HG02943 (cell line): ENCODE data around the gene GP1BB.
"Not testable (repeated sequence)": the region's sequence is repeated elsewhere in the genome, so short reads cannot be mapped to it uniquely, and the experiment has no call there.

Experiments used
- ATAC-seq: cut with Tn5 transposase; IDR thresholded peaks from one replicate; pipeline ENCODE4 v1.9.1; 2021; ENCODE audit warnings: mild to moderate bottlenecking, low read depth, moderate library complexity; ENCODE audit not compliant: unreplicated experiment

Gene GP1BB

DNA sequence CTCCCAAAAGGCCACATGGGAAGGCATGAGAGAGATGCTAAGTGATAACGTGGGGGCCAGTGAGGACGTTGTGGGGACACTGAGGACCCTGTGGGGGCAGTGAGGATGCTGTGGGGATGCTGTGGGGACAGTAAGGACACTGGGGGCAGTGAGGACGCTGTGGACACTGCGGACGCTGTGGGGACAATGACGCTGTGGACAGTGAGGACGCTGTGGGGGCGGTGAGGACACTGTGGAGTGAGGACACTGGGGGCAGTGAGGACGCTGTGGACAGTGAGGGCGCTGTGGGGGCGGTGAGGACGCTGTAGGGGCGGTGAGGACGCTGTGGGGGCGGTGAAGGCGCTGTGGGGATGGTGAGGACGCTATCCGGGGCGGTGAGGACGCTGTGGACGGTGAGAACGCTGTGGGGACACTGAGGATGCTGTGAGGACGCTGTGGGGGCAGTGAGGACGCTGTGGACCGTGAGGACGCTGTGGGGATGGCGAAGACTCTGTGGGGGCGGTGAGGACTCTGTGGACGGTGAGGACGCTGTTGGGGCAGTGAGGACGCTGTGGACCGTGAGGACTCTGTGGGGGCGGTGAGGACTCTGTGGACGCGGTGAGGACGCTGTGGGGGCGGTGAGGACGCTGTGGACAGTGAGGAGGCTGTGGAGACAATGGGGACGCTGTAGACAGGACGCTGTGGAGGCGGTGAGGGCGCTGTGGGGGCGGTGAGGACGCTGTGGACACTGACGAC, 1.8 kb downstream of the GP1BB start:
- no peak for ATAC-seq

DNA sequence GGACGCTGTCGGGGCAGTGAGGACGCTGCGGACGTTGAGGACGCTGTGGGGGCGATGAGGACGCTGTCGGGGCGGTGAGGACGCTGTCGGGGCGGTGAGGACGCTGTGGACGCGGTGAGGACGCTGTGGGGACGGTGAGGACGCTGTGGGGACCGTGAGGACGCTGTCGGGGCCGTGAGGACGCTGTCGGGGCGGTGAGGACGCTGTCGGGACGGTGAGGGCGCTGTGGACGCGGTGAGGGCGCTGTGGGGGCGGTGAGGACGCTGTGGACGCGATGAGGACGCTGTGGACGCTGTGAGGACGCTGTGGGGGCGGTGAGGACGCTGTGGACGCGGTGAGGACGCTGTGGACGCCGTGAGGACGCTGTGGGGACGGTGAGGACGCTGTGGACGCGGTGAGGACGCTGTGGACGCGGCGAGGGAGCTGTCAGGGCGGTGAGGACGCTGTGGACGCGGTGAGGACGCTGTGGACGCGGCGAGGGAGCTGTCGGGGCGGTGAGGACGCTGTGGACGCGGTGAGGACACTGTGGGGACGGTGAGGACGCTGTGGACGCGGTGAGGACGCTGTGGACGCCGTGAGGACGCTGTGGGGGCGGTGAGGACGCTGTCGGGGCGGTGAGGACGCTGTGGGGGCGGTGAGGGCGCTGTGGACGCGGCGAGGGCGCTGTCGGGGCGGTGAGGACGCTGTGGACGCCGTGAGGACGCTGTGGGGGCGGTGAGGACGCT, 2.9 kb downstream of the GP1BB start:
- ATAC-seq = not testable (repeated sequence)

DNA sequence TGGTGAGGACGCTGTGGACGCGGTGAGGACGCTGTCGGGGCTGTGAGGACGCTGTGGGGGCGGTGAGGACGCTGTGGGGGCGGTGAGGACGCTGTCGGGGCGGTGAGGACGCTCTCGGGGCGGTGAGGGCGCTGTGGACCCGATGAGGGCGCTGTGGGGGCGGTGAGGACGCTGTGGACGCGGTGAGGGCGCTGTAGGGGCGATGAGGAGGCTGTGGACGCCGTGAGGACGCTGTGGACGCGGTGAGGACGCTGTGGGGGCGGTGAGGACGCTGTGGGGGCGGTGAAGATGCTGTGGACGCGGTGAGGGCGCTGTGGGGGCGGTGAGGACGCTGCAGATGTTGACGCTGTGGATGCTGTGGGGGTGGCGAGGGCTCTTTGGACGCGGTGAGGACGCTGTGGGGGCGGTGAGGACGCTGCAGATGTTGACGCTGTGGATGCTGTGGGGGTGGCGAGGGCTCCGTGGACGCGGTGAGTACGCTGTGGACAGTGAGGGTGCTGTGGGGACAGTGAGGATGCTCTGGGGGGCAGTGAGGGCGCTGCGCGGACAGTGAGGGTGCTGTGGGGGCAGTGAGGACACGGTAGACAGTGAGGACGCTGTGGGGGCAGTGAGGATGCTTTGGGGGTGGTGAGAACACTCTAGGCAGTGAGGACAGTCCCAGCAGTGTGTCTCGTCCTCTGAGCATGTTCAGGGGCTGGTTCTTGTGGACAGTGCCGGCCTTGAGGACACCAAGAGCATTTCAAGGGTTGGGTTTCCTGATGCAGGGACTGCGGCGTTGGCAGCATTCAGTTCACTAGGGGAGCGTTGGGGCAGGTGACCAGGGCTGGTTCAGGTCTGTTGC, 4.2 kb downstream of the GP1BB start:
- no peak for ATAC-seq

DNA sequence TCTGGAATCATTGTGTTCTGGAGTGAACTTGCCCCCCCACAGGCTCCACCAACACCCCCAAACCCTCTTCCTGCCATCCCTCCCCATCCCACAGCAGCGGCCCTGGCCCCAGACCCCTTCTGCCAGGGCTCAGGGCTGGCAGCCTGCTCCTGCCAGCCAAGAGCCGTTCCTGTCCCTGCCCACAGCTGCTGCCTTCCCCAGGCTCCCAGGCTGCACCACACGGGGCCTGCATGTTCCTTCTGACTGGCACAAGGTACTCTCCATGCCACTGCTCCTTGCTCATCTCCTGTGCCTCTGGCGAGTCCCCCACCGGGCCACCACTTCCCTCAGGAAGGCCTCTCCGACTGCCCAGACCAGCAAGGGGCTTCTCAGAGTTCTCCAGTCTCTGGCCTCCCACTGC, 4.9 kb downstream of the GP1BB start:
- ATAC-seq = no peak

DNA sequence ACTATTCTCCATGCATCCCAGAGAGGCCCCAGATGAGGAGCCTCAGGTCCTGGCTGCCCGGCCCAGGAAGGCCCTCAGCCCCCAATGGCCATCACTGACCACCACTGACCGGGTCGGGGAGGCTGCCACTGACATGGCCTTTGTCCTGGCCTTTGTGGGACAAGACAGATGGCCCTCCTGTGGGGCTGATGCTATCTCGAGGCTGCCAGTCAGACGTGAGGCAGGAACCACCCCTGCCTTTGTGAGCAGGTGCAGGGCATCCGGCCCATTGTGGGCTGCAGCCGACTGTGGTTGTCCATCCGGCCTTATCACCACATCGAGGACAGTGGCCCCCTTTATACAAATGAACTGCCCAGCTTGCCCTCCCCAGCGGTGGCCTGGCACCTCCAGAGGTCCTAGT, 5.5 kb downstream of the GP1BB start:
- ATAC-seq = no peak

DNA sequence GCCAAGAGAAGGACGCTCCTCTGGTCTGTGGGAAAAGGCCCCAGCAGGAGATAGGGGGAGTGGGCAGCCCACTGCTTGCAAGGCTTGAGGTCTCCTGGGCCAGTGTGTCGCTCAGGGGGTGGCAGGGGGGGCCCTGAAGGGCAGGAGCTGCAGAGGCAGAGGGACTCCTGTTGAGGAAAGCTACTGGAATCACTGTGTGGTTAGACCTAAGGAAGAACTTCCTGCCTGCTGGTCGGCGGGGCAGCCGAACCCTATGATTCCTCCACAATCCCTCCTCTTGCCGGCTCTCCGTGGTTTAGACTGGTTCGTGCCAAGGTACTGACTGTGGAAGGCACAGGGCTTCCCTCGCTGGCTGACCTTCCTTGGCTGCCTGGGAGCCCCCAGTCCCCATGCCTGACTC, 6.2 kb downstream of the GP1BB start:
- ATAC-seq = no peak

DNA sequence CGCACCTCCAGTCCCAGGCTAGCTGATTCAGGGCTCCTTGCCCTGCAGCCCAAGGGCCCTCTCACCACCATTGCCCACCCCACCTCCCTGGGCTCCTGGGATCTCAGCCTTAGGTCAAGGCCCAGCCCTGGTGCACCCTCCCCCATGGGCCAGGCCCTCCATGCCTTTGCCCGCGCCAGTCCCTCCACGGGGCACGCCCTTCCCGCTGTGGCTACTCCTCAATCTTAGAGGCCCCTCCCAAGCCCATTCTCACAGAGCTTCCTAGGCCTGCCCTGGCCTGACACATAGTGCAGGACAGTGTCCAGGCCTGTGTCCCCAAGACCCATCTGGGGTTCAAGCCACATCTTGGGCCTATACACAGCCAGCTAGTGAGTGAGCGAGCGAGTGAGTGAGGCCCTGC, 6.9 kb downstream of the GP1BB start:
- no peak for ATAC-seq

DNA sequence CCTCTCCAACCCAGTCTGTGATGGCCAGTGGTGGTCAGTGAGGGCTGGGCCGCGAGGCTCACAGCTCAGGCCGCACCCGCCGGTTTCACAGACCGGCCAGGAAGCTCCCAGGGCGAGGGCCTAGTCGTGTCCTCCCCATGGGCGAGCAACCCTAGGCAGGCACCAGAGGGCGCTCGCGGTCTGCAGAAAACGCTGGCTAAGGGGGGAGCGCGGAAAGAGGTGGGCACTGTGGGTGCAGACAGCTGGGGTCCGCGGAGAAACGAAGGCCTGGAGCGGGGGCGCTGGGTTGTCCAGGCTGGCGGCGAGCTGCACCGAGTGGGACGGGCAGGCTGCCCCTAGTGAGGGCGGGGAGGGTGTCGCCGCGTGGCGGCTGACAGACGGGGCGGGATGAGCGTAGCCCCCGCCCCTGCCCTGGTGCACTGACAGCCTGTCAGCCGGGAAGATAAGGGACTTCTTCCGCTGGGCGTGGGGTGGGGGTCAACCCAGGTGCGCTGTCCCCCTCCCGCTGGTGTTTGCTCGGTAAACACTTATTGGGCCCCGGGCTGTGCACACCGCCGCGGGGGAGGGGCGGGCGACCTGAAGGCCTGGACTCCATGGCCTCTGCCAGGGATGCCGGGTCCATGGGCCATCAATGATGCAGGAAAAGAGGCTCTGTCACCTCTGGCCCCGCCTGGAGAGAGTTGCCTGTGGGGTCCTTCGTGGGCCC, 7.5 kb downstream of the GP1BB start:
- no peak for ATAC-seq

DNA sequence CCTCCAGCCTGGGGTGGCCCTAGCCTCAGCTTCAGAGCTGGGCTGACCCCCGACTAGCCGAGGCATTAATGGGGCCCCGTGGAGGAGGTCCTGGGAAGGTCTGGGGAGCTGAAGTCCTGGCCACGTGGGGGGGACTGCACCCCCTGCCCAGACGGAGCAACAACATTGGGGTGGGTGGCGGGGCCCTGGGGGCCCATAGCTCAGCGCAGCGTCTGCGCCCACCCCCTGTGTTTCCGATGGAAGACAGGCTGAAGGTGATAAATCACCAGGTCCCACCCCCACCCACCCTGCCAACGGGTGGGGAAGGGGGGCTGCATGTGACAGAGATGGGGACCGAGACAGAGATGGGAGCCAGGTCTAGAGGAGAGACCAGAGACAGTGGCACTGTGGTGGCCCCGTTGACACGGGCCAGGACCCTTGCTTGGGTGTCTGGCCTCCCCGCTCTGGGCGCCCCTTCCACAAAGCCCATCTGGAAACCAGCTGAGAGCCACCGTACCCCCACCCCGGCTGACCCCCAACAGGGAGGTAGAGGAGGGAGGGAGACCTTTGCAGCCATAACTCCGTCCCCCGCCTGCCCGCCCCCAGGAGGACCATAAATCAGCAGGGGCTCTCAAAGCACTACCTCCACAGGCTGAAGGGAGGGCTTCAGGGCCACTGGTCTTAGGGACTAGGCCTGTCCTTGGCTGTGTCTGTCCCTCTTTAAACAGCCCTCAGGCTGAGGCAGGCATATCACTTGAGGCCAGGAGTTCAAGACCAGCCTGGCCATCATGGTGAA, 8.2 kb downstream of the GP1BB start:
- ATAC-seq = no peak

DNA sequence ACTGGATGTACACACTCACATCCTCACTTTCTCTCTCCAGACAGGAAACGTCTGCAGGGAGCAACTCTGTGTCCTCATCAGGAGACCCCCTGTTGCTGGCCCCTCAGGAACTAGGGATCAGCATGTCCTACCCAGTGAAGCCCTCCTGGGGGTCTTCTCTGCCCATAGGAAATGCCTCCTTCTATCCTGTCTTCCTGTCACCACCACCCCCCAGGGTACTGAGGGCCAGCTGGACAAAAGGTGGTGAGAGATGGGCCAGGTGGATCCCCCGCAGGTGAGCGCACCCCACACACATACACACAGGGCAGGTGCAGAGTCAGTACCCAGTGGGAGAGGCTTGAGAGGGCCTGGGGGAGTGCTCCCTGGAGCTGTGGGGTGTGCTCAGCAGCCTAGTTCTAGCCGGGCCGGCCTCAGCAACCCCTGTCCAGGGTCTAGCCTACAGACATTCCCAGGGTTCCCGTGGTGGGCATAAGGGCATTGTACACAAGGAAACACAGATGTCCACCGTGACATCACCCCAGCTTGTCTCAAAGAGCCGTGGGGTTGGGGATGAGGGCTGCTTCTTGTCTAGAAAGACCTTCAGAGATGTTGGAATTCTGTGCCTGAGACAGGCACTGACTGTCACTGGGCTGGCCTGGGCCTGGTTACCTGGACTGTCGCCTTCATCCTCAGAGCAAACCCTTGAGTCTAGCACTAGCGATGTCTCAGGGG, 9.2 kb downstream of the GP1BB start:
- ATAC-seq = no peak

DNA sequence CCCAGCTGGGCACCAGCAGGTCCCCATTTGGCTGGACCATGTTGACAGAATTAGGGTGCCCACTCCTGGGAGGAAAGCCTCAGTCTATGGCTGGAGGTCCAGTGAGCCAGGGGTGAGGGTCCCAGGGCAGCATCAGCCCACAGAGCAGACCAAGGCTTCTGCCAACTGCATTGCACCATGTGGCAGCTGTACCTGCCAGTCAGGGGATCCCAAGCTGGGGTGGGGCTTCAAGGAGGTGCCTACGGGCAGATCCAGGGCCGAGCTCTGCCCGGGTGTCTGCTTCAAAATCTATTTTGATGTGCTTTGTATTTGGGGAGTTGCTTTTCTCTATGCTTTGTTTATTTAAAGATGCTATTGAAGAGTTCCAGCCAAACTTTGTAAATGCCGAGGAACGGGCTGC, 10.4 kb downstream of the GP1BB start:
- ATAC-seq = no peak

DNA sequence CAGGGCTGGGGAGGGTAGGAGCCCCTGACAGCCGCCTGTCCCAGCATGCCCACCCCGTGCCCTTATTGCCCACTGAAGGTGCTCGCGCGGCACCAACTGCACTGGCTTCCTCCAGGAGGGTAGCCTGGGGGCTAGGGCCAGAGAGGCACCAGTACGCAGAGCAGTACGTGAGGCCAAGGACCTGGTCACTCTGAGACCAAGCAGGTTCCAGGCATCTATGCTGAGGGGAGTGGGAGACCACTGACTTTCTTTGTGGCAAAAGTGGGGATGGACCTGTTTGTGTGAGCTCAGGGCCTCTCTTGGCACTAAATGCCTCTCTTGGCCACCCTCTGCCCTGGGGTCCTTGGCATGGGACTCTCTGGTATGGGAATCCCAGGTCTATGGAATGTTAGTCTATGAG, 10.8 kb downstream of the GP1BB start:
- ATAC-seq = no peak

DNA sequence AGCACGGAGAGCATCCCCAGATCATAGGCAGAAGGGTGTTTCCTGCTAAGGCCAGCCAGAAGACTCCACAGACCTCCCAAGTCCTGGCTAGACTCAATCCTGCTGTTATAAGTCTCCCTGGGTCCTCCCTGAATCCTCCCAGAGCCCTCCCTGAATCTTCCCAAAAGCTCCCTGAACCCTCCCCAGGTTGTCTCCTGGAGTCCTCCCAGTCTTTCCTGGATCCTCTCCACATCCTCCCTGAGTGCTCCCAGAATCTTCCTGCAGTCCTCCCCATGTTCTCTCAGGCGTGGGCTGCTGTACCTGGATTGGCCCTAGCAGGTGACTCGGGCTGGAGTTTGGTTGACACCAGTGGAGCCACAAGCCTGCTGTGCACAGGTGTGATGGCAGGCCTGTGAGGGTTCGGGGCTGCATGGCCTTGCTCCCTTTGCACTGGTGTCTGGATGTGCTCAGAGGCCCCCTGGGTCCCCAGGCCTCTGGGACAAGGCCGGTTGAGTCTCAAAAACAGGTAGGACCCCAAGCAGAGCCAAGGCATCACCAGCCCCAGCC, 11.6 kb downstream of the GP1BB start:
- ATAC-seq = no peak

DNA sequence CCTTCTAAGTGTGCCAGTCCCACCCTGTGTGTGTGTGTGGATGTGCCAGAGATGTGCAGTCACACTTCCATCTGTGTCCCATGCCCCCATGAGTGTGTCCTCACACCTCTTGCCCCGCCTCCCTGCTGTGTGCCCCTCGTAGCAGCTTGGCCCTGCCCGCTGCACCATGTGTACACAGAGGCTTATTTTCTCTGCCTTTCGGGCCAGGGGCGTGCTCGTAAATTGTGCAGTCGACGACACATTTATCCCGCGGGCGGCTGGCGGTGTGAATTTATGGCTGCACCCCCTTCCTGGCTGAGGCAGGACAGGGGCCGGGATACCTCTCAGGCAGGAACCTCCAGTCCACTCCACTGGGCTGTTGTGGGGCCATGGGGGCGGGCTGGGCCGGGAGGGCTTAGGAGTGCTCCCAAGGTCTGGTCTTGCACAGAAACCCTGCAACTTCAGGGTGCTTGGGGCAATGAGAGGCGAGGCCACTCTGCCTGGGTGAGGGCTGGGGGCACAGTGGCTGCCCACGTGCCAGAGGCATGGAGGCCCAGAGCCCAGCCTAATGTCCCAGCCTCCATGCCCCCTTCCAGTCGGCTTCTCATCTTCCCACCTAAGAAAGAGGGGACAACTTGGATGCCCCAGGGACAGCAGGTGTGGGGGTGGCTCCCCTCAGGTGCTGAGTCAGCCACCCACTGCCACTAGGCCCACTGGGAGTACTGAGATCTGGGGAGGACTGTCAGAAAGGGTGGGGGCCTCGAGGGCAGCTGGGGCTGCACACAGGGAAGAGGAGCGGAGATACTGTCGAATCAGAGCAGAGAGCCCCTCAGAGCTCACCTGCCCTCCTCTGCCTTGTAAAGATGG, 12.5 kb downstream of the GP1BB start:
- no peak for ATAC-seq

DNA sequence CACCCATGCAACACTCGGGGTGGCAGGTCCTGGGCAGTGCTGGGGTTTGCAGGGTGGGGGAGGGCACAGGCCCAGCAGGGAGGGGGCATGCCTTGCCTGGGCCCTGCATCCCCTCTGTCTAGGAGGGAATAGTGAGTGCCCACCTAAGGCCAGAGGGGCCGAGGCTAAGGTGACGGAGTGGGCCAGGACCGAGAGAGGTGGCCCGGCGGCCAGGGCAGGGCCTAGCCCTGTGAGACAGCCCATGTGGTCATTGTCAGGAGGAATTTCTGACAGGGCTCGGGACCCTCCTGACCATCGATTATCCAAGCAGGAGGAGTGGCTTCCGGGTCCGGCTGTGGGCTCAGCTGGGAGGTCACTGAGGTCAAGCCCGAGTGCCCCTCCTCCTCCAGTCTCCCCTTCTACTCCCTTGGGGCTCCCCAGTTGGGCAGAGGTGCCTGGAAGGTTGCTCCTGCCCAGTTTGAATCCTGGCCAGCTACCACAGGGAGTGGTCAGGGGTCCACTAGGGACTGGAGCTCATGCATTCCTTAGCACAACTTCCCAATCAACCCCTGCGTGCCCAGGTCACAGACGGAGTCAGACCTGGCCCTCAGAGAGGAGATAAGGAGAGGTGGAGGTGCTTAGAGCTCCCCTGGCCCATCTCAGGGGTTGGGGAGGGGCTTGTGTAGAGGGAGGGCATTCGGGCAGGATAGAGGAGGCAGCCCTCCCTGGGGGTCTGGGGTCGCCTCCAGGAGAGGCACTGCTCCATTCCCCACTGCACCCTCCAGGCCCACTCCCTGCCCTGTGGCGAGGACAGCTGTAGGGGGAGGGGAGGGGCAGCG, 14.7 kb downstream of the GP1BB start:
- ATAC-seq = no peak

DNA sequence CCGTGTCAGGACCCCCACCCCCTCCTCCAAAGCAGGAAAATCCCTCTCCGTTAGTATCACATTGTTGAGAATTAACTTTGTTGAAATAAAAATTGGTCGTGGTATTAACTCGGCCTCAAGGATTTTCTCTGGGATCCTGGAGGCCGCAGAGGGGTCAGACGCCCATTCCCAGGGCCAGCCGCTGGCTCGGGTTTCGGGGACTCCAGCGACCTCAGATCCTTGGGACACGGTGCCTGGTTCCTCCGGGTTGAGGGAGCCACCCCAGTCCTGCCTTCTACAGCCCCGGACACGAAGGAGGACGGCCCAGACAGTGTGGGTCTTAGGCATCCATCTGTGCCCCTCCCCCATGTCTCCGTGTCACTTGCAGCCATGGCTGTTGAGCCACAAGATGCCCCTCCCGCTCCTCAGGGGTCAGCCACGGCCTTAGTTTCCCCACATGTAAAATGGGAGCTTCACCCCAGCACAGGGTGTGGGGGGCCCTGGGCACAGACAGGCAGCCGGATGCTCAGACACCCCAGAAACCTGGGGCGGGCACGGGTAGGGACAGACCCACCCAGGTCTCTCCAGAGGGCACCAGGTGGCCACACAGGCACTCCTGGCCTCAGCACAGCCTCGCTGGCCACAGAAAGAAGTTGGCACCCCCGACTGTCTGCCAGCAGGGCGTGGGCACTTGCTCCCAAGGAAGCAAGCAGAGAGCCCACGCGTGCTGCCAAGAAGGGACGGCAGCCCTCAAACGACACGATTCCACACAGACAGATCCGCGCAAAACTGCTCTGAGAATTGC, 15.5 kb downstream of the GP1BB start:
- ATAC-seq = no peak

DNA sequence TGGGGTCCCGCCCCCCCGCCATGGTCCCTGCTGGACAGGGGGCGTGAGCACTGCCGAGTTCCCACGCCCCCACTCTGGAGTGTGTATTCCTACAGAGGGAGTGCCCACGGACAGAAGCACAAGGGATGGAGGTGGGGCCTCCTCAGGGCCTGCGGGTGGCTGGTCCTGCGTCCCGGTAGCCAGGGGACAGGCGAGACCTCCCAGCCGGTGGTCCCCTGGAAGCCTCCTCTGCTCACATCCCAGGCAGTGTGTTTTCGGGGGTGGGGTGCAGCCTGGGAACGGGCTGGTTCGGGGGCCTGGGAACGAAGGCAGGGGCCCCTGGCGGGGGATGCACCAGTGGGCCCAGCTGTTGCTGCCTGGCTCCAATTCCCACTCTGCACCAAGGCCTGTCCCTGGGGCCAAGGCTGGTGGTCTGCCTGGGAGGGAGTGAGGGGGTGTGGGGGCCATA, 16.1 kb downstream of the GP1BB start:
- no peak for ATAC-seq
